CD4-positive, alpha-beta T cell treated with Interleukin-17A for 4 hours (primary cell): Measurements from ENCODE around the gene TMPRSS6.

Source experiments
- DNase-seq: peaks from one replicate; pipeline ENCODE4 v3.0.0-alpha.2; 2020; ENCODE audit warnings: mixed read lengths

Gene TMPRSS6

DNA sequence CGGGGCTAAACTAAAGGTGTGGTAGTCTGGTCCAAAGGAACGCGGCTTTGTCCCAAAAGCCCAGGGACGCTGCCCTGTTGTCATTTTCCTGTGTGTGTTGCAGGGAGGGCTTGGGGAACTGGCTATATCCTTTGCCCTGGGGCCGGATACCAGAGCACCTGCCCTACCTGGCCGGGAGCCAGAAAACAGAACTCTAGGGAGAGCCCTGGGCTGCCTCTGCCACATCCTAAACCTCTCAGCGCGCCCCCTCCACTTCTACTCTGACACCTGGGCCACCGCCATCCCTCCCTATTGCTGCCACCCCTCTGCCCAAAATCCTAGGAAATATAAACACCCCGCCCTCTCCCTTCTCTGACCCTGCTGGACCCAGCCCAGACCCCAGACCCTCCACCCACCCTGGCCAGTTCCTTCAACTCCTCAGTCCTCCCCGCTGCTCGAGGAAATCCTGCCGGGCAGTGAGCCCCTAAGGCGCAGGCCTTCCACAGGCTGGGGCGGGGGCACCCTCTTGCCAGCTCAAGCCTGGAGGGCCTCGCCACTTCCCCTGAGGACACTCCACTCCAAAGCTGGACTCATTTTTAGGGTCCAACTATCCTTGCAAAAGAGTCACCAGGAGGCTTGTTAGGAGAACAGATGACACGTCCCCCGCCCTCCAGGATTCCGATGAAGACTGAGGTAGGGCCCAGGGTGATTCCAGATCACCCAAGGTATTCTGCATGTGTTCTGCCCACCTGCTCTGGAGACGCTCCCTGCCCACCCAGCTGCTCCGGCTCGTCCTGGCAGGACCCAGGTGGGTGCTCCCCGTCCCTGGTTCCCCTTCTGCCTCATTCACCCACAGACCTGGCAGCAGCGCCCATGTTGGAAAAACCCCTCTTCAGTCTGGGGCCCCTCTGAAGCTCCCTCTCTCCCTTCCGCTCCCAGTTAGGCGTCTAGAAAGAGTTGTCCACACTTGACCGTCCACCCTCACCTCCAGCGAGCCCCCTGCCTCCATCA, 45.8 kb downstream of the TMPRSS6 start:
- DNase-seq, result peak; percentile 37

DNA sequence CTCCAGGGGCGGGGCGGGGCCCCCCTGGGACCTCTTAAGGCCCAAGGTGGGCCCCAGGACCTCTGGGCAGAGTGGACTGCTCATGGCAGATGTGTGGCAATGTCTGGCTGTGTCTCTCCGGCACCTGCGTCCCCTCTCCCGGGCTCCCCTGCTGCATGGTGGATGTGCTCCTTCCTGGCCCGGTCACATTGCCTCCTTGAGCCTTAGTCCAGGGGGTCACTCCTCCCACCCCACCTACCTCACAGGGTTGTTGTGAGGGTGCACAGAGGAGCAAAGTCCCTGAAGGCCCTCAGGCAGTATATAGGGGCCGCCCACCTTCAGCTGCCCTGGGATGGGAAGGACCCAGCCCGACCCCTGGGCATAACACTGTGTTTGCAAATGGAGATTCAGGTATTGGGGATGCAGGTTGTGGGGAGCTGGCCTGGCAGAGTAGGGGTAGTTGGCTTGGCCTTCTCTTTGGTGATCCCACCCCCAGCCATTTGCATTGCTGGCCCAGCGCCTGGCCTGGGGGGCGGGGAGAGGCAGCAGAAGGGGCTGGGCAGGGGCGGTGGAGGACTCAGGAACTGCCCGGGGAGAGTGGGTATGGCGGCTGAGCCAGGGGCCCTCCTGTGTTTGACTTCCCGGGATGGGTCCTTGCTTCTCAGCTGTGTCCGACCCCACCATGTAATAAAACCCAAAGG, 46.7 kb downstream of the TMPRSS6 start:
- no peak for DNase-seq

GRCh38 chr22:37062376-37062675, 47.2 kb downstream of the TMPRSS6 start:
- no peak for DNase-seq

DNA sequence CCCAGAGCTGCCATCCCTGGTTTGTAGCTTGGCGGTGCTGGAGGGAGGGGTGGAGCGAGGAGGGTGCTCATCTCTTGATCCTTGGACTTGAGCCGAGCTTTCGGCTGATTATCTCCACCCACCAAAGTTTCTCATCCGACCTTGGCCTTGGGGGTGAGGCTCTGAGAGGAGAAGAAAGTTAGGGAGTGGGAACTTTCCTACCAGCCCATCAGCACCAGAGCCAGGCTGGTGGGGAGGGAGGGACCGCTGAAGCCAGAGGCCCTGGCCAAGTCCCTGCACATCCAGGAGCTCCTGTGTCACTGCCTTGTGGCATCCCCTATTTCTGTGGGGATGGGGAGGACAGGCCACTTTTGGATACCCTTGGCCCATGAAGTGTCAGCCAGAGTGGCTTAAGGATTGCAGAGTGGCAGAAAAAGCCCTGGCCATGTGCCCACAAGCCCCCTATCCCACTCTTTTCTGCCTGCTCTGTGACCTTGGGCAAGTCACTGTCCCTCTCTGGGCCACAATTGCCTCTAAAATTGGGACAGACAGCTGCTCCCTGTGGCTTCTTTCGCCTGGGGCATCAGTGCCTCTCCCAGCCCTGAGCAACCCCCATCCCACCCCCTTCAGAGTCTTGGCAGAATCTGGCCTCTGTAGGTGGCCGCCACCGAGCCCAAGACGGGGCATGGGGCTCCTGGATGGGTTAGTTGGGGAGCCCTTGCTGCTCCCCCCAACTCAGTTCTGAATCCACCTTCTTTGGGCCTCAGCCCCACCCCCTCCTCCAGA, 47.7 kb downstream of the TMPRSS6 start:
- no peak for DNase-seq

DNA sequence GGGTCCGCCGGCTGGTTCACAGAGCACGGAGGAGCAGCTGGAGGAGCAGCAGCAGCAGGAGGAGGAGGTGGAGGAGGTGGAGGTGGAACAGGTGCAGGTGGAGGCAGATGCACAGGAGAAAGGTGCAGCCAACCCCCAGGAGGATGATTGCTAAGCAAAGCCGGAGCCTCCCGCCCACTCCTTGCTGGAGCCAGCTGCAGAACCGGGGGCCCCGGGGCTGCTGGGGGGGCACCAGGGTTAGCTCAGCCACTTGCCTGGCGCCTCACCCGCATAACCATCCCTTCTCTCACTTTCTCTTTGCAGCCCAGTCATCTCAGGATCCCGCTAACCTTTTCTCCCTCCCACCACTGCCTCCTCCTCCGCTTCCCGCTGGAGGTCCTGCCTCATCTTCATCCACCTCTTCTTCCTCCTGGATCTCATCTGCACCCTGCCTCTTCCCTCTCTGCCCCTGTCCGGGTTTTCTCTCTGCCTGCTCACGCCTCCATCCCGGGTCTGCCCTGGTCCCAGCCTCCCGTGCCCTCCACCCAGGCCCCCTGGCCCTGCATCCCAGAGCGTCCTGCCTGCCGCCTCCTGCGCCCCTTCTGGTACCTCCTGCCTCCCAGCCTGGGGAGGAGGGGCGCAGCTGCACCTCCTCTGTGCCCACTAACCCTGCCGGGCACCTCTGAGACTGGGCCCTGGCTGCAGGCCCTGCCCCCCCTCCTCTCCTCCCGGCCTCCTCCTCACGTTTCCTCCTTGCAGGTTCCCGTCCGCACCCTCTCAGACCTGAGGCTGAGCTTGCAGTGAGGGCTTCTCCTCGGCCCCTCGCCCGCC, 48.5 kb downstream of the TMPRSS6 start:
- DNase-seq, result no peak

DNA sequence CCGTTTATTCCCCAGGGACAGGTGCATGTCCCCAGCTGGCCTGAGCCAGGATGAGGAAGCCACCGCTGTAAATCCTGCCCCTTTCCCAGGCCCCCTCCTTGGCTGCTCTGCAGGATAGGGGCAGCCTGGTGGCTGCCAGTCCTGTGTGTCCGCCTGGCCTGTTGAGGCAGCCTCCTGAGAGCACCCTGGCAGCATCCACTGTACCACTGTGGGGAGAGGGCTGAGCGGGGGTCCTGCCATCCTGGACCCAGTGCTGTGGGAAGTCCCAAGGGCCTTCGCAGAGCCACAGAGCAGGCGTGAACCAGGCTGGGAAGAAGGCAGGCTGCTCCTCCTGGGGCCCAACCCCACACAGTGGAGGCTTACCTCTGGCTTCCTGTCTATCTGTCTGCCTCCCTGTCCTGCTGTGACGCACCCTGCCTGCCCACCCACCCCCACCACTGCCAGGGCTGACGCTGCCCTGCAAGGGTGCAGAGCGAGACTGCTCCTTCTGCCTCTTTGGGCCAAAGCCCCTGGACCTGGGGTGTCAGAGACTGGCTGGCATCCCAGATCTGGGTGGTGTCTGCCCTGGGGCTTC, 49.5 kb downstream of the TMPRSS6 start:
- DNase-seq, result peak; percentile 38

GRCh38 chr22:37058917-37059701, 50.4 kb downstream of the TMPRSS6 start:
- no peak for DNase-seq

DNA sequence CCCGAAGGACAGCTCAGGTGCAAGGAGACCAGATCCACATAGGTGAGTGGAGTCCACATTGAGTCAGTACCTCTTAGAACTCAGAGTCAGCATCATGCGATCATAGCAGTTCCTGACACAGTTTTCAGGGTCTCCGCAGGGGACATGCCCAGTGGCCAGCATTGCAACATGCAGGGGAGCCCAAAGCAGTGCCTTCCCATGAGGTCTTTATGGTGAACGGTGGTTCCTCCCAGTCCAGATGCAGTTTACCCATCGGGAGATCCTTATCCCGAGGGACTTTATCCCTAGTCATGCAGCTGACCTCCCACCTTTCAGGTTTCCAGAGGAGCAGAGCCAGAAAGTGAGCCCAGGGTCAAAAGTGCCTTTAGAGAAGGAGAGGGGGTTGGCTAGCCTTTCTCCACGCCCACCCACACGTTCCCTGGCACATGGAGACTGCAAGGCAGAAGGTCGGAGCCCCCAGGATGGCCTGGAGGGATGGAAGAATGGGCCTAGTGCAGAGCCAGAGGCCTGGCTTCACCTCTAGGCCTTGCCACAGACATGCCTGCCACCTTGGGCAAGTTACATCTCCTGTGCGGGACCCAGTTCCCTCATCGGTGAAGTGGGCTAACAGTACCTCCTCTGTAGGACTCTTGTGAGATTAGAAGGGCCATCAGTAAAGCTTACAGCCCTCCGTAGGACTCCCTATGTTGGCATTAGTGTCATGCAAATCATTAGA, 51.6 kb downstream of the TMPRSS6 start:
- DNase-seq, result no peak

GRCh38 chr22:37057226-37057625, 52.3 kb downstream of the TMPRSS6 start:
- DNase-seq, result no peak

- no peak for DNase-seq
Observed at GRCh38 chr22:37056246-37056645, 53.3 kb downstream of the TMPRSS6 start.

GRCh38 chr22:37054600-37055365, 54.7 kb downstream of the TMPRSS6 start:
- DNase-seq, result no peak

- no peak for DNase-seq
Observed at GRCh38 chr22:37054056-37054395, 55.5 kb downstream of the TMPRSS6 start.

DNA sequence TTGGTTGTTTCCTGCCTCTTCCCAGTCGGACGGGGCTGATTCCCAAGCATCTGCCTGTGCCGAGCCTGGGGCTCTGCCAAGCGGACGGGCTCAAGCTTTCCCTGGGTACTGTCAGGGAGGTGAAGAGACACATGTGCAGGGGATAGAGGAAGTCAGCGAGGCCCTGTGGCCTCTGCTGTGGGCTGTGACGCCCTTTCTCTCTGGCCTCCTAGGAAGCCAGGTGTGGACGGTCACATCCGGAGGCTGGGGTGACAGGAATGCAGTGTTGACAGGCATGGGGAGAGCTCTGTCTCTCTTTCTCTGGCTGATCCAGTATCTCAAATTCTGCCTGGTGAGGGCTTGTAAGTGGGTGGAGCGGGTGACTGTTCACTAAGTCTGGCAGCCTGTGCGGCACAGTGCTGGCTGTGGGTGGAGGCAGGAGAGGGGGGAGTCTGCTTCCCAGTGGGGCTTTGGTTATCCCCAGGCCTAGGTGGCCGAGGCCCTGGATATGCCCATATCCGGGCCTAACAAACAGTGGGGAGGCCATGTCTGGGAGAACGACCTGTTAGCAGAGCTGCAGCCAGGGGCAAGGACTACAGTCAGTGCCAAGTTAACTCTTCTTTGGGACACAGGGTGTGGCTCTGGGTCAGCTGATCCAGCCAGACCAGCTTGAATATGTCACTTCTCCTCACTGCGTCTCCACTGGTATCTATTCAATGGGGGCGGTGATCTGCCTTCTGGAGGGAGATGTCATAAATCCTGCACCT, 56.0 kb downstream of the TMPRSS6 start:
- no peak for DNase-seq

DNA sequence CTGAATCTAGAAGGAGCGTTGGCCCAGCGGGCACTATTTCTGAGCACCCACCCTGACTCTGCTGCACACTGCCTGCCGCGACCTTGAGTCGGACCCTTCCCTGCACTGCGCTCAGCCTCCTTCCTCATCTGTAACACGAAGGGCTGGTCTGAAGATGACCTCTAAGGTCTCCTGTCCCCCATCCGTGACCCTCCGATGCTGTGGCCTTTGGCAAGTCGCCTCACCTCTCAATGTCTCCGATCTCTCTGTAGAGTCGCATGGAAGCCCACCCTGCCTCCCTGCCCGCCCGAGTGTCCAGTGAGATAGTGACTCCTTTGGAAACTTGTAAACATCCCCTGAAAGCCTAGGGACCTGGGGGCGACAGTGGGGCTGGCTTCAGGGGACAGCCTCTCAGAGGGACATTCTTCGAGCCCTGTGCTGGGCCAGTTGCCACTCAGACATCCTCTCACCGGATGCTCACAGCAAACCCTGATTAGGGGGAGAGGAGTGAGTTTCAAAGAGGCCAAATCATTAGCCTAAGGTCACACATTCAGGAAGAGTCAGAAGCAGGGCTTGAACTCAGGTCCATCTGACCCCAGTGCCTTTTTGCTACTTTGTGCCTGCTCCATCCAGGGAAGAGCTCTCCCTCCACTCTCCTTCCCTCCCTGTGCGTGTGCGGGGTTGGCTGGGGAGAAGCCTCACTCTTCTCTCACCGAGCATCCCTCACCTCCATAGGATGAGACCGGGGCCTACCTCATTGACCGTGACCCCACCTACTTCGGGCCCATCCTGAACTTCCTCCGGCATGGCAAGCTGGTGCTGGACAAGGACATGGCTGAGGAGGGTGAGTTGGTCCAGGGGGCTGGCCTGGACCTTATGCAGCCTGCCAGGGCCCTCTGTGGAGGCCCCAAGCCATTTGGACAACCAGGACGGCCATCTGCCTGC, 56.9 kb downstream of the TMPRSS6 start:
- DNase-seq, result no peak

DNA sequence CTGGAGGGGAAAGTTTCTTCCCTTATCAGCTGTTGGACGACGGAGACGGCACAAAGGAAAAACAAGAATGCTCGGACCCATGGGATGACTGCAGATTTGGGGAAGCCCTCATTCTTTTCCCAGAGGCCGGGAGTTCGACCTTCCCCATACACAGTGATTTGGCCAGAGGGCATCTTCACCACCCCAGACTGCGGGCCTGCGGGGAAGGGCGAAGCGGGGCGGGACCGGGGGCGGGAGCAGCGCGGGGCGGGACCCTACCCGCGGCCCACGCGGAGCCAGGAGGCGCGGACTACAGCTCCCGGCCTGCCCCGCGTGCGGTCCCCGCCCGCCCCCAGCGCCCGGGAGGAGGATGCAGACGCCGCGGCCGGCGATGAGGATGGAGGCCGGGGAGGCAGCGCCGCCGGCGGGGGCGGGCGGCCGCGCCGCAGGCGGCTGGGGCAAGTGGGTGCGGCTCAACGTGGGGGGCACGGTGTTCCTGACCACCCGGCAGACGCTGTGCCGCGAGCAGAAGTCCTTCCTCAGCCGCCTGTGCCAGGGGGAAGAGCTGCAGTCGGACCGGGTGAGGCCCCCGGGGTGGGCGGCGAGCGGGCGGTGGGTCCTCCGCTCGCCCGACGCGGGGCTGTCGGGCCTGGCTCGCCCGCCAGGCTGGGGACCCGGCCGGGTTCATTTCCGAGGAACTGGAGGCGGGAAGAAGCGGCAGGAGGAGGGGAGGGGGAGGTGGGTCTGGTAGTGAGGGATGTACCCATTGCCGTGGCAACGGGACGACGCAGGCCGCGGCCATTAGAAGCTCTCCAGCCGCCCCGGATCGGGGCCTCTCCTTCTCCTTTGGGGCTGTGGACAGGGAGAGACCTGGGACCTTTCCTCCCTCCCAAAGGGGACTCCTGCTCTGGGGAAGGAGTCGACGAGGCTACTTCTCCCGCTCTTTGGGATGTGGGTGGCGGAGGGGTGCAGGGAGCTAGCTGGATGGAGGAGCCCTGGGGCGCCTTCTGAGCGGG, 57.8 kb downstream of the TMPRSS6 start, which contains the start of gene KCTD17:
Gene KCTD17, plus strand, starts transcription at position 352 of the 995 bp plus-strand sequence. Its CDS starts 19 bp downstream, at position 371.
- DNase-seq, result peak; percentile 86

DNA sequence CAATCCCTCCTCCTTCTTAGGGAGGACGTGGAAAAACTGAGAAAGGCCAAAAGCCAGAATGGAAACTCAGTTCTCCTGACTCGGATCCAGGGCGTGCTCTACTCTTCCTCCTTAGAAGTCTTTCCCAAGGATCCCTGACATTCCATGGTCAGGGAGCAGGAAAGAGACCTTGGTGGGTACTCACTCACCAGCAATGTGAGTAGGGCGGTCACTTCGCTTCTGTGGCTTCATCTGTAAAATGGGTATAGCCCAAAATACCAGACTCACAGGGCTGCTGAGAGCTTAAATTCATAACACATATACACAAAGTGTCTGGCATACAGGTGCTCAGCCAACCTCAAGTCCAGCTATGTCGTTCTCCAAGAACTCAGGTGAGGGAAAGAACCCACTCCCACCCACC, 58.6 kb downstream of the TMPRSS6 start:
- no peak for DNase-seq

DNA sequence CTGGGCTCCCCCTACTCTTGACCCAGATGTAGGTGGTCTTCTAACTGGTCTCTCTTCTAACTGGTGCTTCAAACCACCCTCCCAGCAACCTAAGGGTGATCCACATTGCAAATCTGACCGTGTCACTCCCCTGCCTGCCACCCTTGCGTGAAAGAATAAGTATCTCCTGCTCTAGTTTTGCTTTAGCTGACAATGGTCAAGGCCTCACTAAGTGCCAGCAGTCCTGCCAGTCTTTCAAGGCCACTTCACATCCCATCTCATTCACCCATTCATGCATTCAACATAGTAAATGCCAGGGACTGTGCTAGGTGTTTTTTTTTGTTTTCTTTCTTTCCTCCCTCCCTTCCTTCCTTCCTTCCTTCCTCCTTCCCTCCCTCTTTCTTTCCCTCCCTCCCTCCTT, 60.3 kb downstream of the TMPRSS6 start:
- DNase-seq, result no peak
